HL-60 (cell line): ENCODE measurements around the gene ADAMTS14.

Source experiments
- GABPA ChIP-seq: IDR thresholded peaks from 2 replicates; pipeline ENCODE4 v1.6.1; 2012; ENCODE audit warnings: low read depth
- POLR2AphosphoS5 ChIP-seq: IDR thresholded peaks from 2 replicates; pipeline ENCODE4 v1.6.1; 2012; ENCODE audit warnings: low read depth
- SPI1 ChIP-seq: IDR thresholded peaks from 2 replicates; pipeline ENCODE4 v1.6.1; 2012; ENCODE audit warnings: low read depth, mild to moderate bottlenecking, borderline replicate concordance
- TF ChIP-seq, protein P1 (sequence below): IDR thresholded peaks from one replicate; pipeline ENCODE4 v1.5.1; 2011; ENCODE audit warnings: low read length, control low read depth, inconsistent platforms; ENCODE audit not compliant: insufficient read depth
- TF ChIP-seq, protein P2 (sequence below): IDR thresholded peaks from 2 replicates; pipeline ENCODE4 v1.6.1; 2012; ENCODE audit warnings: low read depth; ENCODE audit not compliant: insufficient replicate concordance

DNA sequence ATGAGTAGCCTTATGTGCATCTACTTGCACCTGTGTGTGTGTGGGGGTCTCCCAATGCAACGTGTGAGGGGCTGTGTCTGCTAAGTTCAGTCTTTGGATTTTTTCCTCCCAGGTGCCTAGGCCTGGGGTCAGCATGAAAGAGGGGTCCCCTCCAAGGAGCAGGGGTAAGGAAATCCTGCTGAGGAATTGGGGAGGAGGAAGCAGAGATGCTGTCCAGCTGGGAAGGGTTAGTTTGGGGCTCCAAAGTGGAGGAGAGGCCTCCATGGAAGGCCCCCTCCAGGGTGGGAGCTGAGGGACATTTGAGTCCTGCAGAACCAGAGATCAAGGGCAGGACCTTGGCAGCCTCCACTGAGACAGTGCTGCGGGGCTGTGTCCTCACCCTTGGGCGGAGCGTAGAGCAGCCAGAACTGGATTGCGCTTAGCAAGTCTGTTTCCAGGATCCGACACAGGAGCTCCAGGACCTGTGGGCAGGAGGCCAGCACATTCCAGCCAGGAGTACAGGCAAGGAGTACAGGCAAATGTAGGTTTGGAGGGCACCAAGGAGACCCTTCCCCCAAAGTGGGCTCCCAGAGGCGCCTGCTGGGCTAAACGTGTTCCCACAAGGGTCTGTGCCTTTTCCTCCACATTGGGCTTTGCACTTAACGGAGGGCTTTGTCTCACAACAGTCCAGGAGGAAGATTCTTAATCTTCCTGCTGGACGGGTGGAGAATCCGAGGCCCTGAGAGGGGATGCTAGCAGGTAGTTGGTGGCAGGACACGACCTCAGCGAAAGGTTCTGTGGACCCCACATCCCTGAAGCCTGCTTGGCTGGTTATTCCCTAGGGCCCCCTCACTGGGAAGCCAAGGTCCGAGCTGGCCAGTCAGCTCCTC, 102.7 kb downstream of the ADAMTS14 start:
- TF ChIP-seq, protein P1, sequence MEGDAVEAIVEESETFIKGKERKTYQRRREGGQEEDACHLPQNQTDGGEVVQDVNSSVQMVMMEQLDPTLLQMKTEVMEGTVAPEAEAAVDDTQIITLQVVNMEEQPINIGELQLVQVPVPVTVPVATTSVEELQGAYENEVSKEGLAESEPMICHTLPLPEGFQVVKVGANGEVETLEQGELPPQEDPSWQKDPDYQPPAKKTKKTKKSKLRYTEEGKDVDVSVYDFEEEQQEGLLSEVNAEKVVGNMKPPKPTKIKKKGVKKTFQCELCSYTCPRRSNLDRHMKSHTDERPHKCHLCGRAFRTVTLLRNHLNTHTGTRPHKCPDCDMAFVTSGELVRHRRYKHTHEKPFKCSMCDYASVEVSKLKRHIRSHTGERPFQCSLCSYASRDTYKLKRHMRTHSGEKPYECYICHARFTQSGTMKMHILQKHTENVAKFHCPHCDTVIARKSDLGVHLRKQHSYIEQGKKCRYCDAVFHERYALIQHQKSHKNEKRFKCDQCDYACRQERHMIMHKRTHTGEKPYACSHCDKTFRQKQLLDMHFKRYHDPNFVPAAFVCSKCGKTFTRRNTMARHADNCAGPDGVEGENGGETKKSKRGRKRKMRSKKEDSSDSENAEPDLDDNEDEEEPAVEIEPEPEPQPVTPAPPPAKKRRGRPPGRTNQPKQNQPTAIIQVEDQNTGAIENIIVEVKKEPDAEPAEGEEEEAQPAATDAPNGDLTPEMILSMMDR: no peak
- TF ChIP-seq, protein P2, sequence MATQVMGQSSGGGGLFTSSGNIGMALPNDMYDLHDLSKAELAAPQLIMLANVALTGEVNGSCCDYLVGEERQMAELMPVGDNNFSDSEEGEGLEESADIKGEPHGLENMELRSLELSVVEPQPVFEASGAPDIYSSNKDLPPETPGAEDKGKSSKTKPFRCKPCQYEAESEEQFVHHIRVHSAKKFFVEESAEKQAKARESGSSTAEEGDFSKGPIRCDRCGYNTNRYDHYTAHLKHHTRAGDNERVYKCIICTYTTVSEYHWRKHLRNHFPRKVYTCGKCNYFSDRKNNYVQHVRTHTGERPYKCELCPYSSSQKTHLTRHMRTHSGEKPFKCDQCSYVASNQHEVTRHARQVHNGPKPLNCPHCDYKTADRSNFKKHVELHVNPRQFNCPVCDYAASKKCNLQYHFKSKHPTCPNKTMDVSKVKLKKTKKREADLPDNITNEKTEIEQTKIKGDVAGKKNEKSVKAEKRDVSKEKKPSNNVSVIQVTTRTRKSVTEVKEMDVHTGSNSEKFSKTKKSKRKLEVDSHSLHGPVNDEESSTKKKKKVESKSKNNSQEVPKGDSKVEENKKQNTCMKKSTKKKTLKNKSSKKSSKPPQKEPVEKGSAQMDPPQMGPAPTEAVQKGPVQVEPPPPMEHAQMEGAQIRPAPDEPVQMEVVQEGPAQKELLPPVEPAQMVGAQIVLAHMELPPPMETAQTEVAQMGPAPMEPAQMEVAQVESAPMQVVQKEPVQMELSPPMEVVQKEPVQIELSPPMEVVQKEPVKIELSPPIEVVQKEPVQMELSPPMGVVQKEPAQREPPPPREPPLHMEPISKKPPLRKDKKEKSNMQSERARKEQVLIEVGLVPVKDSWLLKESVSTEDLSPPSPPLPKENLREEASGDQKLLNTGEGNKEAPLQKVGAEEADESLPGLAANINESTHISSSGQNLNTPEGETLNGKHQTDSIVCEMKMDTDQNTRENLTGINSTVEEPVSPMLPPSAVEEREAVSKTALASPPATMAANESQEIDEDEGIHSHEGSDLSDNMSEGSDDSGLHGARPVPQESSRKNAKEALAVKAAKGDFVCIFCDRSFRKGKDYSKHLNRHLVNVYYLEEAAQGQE: no peak
- no peak for TF ChIP-seq POLR2AphosphoS5
- no peak for TF ChIP-seq GABPA
- no peak for TF ChIP-seq SPI1
